Glomerular endothelial cell (primary cell): ENCODE results near the gene DNAH12. TPM values are rescaled to one million over a fixed set of nuclear protein-coding genes. Genes with fewer than 3 reads are reported as not detected.

ENCODE experiments used
- DNase-seq: peaks from one replicate; pipeline ENCODE4 v3.0.0-alpha.2; 2011; ENCODE audit warnings: low read depth, low spot score; ENCODE audit errors: extremely low read depth
- total RNA-seq: library from RNA; depleted of rRNA; stranded (reverse); fragments of >200 nt; gene quantifications from 2 replicates; pipeline ENCODE4 v1.2.3, GENCODE V29; 2015

Gene DNAH12, protein sequence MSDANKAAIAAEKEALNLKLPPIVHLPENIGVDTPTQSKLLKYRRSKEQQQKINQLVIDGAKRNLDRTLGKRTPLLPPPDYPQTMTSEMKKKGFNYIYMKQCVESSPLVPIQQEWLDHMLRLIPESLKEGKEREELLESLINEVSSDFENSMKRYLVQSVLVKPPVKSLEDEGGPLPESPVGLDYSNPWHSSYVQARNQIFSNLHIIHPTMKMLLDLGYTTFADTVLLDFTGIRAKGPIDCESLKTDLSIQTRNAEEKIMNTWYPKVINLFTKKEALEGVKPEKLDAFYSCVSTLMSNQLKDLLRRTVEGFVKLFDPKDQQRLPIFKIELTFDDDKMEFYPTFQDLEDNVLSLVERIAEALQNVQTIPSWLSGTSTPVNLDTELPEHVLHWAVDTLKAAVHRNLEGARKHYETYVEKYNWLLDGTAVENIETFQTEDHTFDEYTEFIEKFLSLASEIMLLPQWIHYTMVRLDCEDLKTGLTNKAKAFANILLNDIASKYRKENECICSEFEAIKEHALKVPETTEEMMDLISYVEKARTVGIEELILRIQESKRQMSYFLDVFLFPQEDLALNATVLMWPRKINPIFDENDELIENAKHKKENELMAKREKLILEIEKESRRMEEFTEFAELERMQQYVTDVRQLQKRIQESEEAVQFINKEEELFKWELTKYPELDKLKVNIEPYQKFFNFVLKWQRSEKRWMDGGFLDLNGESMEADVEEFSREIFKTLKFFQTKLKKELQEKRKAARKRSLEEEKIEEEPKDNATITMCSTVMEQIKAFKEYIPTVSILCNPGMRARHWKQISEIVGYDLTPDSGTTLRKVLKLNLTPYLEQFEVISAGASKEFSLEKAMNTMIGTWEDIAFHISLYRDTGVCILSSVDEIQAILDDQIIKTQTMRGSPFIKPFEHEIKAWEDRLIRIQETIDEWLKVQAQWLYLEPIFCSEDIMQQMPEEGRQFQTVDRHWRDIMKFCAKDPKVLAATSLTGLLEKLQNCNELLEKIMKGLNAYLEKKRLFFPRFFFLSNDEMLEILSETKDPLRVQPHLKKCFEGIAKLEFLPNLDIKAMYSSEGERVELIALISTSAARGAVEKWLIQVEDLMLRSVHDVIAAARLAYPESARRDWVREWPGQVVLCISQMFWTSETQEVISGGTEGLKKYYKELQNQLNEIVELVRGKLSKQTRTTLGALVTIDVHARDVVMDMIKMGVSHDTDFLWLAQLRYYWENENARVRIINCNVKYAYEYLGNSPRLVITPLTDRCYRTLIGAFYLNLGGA (N-terminal part only)
- total RNA-seq = 0.12 and 0.92 TPM in 2 replicates

GRCh38 chr3:57544181-57545125 lies at the start of gene DNAH12:
Gene DNAH12, minus strand, starts transcription at chr3:57544344. Its CDS starts 1,474 bp downstream, at chr3:57542870.
- no peak for DNase-seq

DNA sequence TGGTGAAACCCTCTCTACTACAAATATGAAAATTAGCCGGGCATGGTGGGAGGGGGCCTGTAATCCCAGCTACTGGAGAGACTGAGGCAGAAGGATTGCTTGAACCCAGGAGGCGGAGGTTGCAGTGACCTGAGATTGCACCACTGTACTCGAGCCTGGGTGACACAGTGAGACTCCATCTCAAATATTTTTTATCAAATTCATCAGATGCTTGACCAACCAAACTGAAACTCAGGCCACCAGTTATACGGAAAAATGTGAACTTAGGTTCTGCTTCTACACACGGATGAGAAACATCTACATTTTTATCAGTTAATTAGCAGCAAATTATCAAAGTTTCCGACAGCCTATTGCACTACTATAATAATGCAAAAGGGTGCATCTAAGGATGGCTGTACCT lies 48.2 kb upstream of the DNAH12 start:
- DNase-seq = no peak

DNA sequence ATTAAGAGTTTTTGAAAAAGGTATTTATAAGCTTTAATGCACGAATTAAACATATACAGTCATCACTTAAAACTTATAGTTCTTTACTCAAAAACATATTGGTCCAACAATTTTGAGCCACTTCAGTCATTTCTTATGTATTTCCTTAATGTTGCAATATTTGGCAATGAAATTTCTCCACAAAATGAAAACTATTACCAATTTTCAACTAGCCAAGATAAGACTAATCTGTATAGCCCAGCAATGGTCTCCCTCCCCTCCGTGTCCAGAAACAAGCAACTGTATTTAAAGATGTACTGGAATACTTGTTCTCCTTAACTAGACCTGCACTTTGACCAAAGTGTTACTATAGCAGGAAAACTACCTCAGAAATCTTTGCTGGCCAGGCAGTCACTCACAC lies 43.8 kb upstream of the DNAH12 start:
- DNase-seq = no peak

DNA sequence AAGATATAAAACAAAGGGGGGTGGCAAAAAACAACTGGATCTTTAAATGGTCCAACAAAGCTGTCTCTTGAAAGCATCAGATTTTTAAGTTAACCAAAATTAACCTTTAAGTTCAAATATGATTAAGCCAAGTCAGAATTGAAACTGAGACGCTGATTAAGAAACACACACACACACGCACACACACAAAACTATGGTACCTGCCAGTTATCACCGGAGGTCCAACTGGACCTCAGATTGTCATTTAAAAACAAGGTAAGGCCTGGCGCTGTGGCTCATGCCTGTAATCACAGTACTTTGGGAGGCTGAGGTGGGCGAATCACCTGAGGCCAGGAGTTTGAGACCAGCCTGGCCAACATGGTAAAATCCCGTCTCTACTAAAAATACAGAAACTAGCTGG lies 42.6 kb upstream of the DNAH12 start:
- no peak for DNase-seq

- DNase-seq = no peak
Measured at GRCh38 chr3:57583544-57583943, 39.4 kb upstream of the DNAH12 start.

DNA sequence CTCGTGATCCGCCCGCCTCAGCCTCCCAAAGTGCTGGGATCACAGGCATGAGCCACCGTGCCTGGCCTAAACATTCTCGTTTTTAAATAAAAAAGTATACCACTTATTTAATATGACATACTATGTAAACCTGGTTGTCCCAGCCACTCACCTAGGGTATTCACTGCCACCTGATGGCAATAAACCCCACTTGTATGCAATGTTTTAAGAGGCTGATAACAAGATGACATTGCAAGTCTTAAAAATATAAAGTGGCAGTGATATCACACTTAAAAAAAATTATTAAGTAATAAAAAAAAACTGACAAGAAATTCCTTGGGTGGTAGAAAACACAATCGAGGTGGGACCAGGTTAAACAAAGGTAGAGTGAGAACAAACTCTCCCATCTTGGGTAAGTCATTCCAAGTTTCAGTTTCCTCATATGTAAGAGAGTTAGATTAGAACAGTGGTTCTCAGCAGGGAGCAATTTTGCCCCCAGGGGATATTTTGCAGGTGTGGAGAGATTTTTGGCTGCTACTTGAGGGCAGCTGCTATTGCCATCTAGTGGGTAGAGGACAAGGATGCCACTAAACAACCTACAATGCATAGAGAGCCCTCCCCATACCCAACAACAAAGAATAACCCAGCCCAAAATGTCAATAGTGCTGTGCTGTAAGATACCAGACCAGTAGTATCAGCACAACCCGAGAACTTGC lies 38.5 kb upstream of the DNAH12 start:
- no peak for DNase-seq

- no peak for DNase-seq
Measured at GRCh38 chr3:57577801-57578200, 33.7 kb upstream of the DNAH12 start.

GRCh38 chr3:57575966-57576626 lies 32.0 kb upstream of the DNAH12 start:
- DNase-seq = no peak

DNA sequence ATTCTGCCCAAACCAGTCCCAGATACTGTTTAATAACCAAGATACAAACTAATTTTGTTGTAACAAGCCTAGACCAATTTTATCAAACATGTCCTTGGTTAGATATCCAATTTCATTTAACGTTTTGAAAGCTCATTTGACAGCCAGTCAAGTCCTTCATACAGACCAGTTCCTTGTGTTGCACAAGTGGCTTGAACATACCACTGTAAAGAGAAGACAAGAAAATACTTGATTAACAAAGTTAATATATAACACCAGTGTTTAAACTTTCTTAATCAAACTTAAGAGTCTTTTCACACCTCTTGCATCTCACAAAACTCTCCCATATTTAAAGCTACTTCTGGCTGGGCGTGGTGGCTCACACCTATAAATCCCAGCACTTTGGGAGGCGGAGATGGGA lies 28.0 kb upstream of the DNAH12 start:
- DNase-seq = no peak

DNA sequence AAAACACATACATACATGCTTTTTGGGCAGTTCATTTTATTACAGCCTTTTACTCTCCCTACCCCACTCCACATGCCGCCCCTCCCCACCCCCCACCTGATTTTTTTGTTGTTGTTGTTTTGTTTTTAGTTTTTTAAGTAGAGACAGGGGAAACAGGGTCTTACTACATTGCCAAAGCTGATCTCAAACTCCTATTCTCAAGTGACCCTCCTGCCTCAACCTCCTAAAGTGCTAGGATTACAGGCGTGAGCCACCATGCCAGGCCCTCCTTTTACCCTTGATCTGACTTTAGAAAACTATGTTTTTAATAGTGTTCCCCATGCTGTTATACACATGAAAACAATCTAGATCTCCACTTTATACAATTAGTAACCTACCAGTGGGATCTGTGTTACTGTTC lies 26.7 kb upstream of the DNAH12 start:
- DNase-seq = no peak

GRCh38 chr3:57569859-57570450 lies 25.8 kb upstream of the DNAH12 start:
- no peak for DNase-seq

GRCh38 chr3:57559526-57559925 lies 15.4 kb upstream of the DNAH12 start:
- DNase-seq = no peak

DNA sequence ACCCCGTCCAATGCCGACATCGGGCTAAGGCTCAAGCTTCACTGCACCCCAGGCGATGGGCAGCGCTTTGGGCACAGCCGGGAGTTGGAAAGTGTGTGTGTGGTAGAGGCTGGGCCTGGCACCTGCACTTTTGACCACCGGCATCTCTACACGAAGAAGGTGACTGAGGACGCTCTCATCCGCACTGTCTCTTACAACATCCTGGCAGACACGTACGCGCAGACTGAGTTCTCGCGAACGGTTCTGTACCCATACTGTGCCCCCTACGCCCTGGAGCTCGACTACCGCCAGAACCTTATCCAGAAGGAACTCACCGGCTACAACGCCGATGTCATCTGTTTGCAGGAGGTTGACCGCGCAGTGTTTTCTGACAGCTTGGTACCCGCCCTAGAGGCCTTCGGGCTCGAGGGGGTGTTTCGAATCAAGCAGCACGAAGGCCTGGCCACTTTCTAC lies 13.0 kb upstream of the DNAH12 start:
- DNase-seq = no peak

GRCh38 chr3:57556459-57557084 lies 12.4 kb upstream of the DNAH12 start:
- DNase-seq = no peak

GRCh38 chr3:57555738-57556458 lies 11.8 kb upstream of the DNAH12 start, which contains the start of gene PDE12:
Gene PDE12, plus strand, starts transcription at chr3:57556274. Its CDS starts 106 bp downstream, at chr3:57556380.
- DNase-seq = peak; percentile 85

DNA sequence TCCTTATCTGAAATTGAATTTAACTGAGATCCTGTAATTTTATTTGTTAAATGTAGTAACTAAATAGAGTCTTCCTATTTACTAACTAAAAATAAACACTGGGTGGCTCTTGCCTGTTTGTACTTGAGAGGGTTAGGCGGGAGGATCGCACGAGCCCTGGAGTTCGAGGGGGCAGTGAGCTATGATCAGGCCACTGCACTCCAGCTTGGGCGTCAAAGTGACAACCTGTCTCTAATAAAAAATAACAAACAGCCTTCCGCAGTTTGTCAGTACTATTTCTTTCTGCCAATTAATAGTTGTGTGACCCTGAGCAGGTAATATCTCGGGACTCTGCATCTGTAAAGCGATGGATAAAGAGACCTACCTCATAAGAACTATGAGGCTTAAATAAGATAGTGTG lies 11.2 kb upstream of the DNAH12 start:
- DNase-seq = no peak

DNA sequence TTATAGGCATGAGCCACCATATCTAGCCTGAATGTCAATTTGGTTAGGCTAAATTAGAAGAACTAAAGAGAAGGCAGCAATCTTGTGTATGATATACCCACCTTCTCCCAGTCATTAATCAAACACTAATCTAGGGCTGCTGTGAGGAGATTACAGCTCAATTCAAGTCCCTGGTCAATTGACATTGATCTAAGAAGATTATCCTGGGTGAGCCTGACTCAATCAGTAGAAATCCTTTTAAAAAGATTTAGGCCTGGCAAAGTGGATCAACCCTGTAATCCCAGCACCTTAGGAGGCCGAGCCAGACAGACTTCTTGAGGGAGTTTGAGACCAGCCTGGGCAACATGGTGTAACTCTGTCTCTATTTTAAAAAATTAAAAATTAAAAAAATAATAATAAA lies 2.5 kb upstream of the DNAH12 start:
- DNase-seq = no peak
